Measurements from ENCODE around the gene PHAF1.

PHAF1 gene

DNA sequence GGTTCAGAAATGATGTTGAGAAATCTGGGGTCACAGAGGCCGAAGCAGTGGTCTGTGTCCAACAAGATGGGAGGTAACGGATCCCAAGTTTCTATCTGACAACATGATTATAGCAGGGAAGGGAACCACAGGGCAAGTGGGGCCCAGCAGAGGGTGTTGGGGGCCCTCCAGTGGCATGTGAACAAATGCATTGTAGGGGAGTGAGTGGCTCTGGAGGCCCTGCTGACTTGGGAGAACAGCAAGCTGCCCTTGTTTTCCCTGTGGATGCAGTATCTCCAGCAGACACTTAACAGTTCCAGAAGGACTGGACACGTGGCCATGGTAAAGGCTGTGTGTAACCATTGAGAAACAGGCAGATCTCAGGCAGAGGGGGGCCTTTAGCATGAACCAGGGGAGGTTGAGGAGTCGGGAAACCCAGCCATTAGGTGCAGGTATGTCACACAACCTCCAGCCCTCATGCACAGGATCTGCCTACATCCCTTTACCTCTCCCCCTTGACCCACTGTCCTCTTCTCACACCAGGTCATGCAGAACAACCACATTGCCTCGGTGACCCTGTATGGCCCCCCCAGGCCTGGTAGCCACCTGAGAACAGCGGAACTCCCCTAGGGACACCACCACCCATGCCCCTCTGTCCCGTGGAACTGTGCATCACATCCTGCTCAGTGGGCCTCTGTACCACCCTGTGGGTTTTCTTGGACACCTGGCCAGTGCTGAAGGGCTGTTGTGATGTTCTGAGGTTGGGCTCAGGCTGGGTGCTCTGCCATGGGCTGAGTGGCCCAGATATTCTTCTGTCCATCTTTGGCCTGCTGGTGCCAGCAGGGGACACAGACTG is 37.0 kb downstream of the PHAF1 start:
- H3K4me3 ChIP-seq (ENCODE audit: low read depth, low read length), result no peak overlapping the region
- TF ChIP-seq, protein P1, sequence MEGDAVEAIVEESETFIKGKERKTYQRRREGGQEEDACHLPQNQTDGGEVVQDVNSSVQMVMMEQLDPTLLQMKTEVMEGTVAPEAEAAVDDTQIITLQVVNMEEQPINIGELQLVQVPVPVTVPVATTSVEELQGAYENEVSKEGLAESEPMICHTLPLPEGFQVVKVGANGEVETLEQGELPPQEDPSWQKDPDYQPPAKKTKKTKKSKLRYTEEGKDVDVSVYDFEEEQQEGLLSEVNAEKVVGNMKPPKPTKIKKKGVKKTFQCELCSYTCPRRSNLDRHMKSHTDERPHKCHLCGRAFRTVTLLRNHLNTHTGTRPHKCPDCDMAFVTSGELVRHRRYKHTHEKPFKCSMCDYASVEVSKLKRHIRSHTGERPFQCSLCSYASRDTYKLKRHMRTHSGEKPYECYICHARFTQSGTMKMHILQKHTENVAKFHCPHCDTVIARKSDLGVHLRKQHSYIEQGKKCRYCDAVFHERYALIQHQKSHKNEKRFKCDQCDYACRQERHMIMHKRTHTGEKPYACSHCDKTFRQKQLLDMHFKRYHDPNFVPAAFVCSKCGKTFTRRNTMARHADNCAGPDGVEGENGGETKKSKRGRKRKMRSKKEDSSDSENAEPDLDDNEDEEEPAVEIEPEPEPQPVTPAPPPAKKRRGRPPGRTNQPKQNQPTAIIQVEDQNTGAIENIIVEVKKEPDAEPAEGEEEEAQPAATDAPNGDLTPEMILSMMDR (IDR thresholded peaks at IDR 0.05; ENCODE audit: borderline replicate concordance, insufficient read depth, low read depth, low read length), result 0 out of 2 replicates have a peak, but pooled peaks have one; percentile 10

DNA sequence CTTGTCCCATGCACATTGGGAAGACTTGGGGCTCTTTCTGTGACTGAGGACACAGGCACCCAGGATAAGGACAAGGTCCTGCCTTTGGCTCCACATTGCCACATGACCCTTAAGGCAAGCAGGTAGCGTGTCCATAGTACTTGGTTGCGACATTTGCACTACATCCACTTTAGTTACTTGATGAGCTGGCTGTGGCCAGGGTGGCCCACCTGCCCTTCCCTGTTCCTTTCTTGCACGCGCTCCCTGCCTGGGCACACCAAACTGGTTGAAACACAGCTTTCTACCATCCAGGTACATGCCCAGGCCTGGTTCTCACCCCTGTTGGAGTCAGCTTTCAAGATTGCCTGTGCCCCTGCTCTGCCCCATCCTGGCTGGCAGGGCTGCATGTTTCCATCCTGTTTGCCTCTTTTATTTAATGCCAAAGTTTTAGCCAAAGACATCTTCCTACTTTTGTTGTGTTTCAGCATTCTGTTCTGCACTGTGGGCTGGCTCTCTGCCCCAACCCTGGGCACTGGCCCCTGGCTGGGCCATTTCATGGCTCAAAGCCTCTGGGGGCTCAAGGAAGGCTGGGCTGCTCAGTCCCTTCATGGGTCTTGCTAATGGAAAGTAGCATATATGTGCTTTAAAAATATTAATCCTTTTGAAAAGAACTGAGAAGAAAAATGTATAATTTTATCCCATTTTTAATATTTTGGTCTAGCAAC is 37.8 kb downstream of the PHAF1 start:
- no peak overlapping the region for H3K4me3 ChIP-seq (ENCODE audit: low read depth, low read length)
- TF ChIP-seq, protein P1 (IDR thresholded peaks at IDR 0.05; ENCODE audit: borderline replicate concordance, insufficient read depth, low read depth, low read length), result no peak

DNA sequence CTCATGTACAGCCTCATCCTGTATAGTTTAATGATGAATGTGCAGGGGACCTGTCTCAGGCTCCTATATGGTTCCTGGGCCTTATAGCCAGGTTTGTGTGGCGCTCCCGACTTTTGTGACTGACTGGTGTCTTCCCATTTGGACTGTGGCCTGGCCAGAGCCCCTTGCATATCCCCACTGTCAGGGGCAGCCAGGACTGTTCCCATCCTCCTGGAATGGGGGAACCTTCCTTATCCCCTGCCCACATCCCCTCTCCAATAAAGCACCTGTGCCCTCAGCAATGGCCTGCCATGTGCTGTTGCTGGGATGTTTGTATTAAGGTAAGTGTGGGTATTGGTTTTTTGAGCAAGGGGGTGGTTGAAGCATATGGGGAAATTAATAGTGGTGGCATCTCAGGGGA is 38.5 kb downstream of the PHAF1 start:
- H3K4me3 ChIP-seq (ENCODE audit: low read depth, low read length), result no peak overlapping the region
- TF ChIP-seq, protein P1 (IDR thresholded peaks at IDR 0.05; ENCODE audit: borderline replicate concordance, insufficient read depth, low read depth, low read length), result no peak

- TF ChIP-seq, protein P1 (IDR thresholded peaks at IDR 0.05; ENCODE audit: borderline replicate concordance, insufficient read depth, low read depth, low read length), result no peak
- H3K4me3 ChIP-seq (ENCODE audit: low read depth, low read length), result no peak overlapping the region
These were observed 39.0 kb downstream of the PHAF1 start for GRCh38 chr16:67148656-67149275.

GRCh38 chr16:67149276-67150046 is 39.7 kb downstream of the PHAF1 start:
- TF ChIP-seq, protein P1 (IDR thresholded peaks at IDR 0.05; ENCODE audit: borderline replicate concordance, insufficient read depth, low read depth, low read length), result no peak
- H3K4me3 ChIP-seq (ENCODE audit: low read depth, low read length), result no peak overlapping the region

DNA sequence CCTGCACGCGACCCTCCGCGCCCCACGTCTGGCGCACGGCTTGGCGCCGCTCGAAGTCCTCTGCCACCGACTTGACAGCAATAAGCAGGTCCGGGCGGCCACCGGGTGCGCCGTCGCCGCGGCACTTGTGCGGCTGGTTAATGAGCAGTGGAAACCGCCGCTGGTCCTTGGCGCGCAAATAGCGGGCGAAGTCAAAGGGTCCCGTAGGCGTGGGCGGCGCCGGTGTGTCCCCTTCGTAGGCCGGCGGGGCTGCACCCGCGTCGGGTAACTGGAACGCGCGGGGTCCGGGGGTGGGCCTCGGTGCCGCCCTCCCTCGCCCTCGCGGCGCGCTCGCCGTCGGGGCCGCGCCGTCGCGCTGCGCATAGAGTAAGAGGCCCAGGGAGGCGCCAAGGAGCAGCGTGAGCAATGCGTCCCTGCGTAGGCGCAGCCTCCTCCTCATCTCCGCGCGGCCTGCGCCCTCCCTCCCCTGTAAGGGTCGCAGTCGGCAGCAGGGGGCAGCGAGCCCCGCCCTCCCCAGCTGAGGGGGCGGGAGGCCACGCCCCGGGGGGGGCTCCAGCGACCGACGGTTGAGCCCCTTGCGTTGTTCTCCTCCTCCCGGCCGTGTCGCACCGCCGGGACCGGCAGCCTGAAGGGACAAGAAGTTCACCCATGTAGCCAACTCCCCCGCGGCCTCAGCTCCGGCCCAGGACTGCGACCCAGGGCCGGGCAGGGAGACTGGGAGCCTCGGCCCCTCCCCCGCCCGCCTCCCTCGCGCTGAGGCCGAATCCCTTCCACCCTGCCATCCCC is 40.5 kb downstream of the PHAF1 start:
- peak overlapping the region; percentile 57 for H3K4me3 ChIP-seq (ENCODE audit: low read depth, low read length)
- TF ChIP-seq, protein P1 (IDR thresholded peaks at IDR 0.05; ENCODE audit: borderline replicate concordance, insufficient read depth, low read depth, low read length), result no peak

All from GM12875 (cell line).